B cell (primary cell): ENCODE results near the gene OR1K1. TPM values are rescaled to one million over a fixed set of nuclear protein-coding genes. Genes with fewer than 3 reads are reported as not detected.

Experiments
- ATAC-seq: fragments of 200-7000 bp; cut with Tn5 transposase; one replicate; pipeline ENCODE4 v1.10.0; 2021; ENCODE audit warnings: low read depth, mild to moderate bottlenecking, moderate number of reproducible peaks, moderate library complexity
- CTCF ChIA-PET: fragments of 350-600 bp; sonication (Branson Sonifier 250); formaldehyde crosslinking; loops from one replicate; lab custom pipeline; 2021; ENCODE audit warnings: antibody characterized with exemption, inconsistent platforms; lab: Charles Lee
- POLR2A ChIA-PET: fragments of 350-600 bp; sonication (Branson Sonifier 250); formaldehyde crosslinking; loops from one replicate; lab custom pipeline; 2021; ENCODE audit warnings: antibody characterized with exemption; lab: Charles Lee
- DNase-seq: peaks from one replicate; pipeline ENCODE4 v3.0.0; 2013
- H2AFZ ChIP-seq: 2 replicates; pipeline ENCODE4 v1.6.1; 2012; ENCODE audit warnings: mild to moderate bottlenecking, low read depth, low read length; ENCODE audit not compliant: insufficient read depth, poor library complexity, severe bottlenecking
- H3K27ac ChIP-seq, 2 donors: 1 replicate in 1 of 2; 2 replicates in 1 of 2; pipeline ENCODE4 v1.5.1; 2012 to 2013; ENCODE audit warnings: low read length in 2 of 2, mild to moderate bottlenecking in 2 of 2, moderate library complexity in 1 of 2
- H3K27me3 ChIP-seq, 4 experiments: fragments of 200-600 bp in 1 of 4; sonication (generic) in 1 of 4; replicated peaks in 1 of 4; 1 replicate in 2 of 4; 2 replicates in 2 of 4; pipeline versions ENCODE4 v1.6.1 to v1.7.0; 2013 to 2016; ENCODE audit warnings: low read length in 3 of 4, mild to moderate bottlenecking in 2 of 4, mixed read lengths in 1 of 4, moderate library complexity in 1 of 4; ENCODE audit not compliant: insufficient read depth in 4 of 4, control insufficient read depth in 3 of 4; ENCODE audit errors: control extremely low read depth in 1 of 4
- H3K36me3 ChIP-seq, 2 experiments: replicated peaks in 1 of 2; 1 replicate in 1 of 2; 2 replicates in 1 of 2; pipeline versions ENCODE4 v1.6.1 to v1.7.1; 2013; ENCODE audit warnings: low read length in 1 of 2; ENCODE audit not compliant: insufficient read depth in 2 of 2, control insufficient read depth in 1 of 2; ENCODE audit errors: control extremely low read depth in 1 of 2, extremely low read depth in 1 of 2
- H3K4me1 ChIP-seq, 2 donors: fragments of 200-600 bp in 1 of 2; sonication (generic) in 1 of 2; 1 replicate in 1 of 2; 2 replicates in 1 of 2; pipeline versions ENCODE4 v1.5.1 to v1.6.1; 2013 to 2017; ENCODE audit warnings: low read length in 2 of 2; ENCODE audit not compliant: control insufficient read depth in 2 of 2, insufficient read depth in 2 of 2
- H3K4me2 ChIP-seq: replicated peaks from 2 replicates; pipeline ENCODE3; 2012; ENCODE audit warnings: mild to moderate bottlenecking, low read depth, low read length; ENCODE audit not compliant: poor library complexity, severe bottlenecking
- H3K4me3 ChIP-seq, 5 experiments: fragments of 200-600 bp in 1 of 5; sonication (generic) in 1 of 5; 1 replicate in 3 of 5; 2 replicates in 2 of 5; pipeline versions ENCODE4 v1.5.1 to v1.7.0; 2011 to 2016; ENCODE audit warnings: low read length in 4 of 5, mild to moderate bottlenecking in 4 of 5, low read depth in 2 of 5, control low read depth in 1 of 5, moderate library complexity in 1 of 5; ENCODE audit not compliant: insufficient read depth in 1 of 5; ENCODE audit errors: control extremely low read depth in 1 of 5, extremely low read depth in 1 of 5
- H3K79me2 ChIP-seq: fragments of 200-600 bp; sonication (generic); one replicate; pipeline ENCODE4 v1.6.0; 2016; ENCODE audit warnings: low read length; ENCODE audit not compliant: control insufficient read depth, insufficient read depth
- H3K9ac ChIP-seq: fragments of 200-600 bp; sonication (generic); 2 replicates; pipeline ENCODE4 v1.6.1; 2017; ENCODE audit warnings: mild to moderate bottlenecking, low read length, moderate library complexity
- H3K9me3 ChIP-seq, 3 donors: one replicate each; pipeline versions ENCODE4 v1.6.1 to v1.7.1; 2013; ENCODE audit warnings: low read length in 2 of 3; ENCODE audit not compliant: control insufficient read depth in 2 of 3, insufficient read depth in 1 of 3; ENCODE audit errors: control extremely low read depth in 1 of 3
- H4K20me1 ChIP-seq: 2 replicates; pipeline ENCODE4 v1.6.0; 2012; ENCODE audit warnings: mild to moderate bottlenecking, low read length; ENCODE audit not compliant: insufficient read depth, control insufficient read depth, poor library complexity, severe bottlenecking
- H3K27ac Mint-ChIP-seq: one replicate; pipeline ENCODE4 v1.8.0; 2021; ENCODE audit warnings: mixed read lengths
- H3K27me3 Mint-ChIP-seq: one replicate; pipeline ENCODE4 v1.8.0; 2021; ENCODE audit warnings: mixed read lengths
- H3K4me1 Mint-ChIP-seq: one replicate; pipeline ENCODE4 v1.8.0; 2021; ENCODE audit warnings: mixed read lengths
- H3K4me3 Mint-ChIP-seq: one replicate; pipeline ENCODE4 v1.8.0; 2021; ENCODE audit warnings: mixed read lengths
- H3K9me3 Mint-ChIP-seq: one replicate; pipeline ENCODE4 v1.8.0; 2022; ENCODE audit warnings: mixed read lengths; ENCODE audit not compliant: insufficient read depth
- CTCF ChIP-seq: fragments of 200-600 bp; IDR thresholded peaks from one replicate; pipeline ENCODE4 v1.8.0; 2022; ENCODE audit warnings: antibody characterized with exemption, mild to moderate bottlenecking
- EZH2 ChIP-seq: IDR thresholded peaks from 2 replicates; pipeline ENCODE4 v1.6.1; 2012; ENCODE audit warnings: borderline replicate concordance, low read depth, mild to moderate bottlenecking, moderate library complexity, low read length; ENCODE audit not compliant: insufficient read depth, poor library complexity, severe bottlenecking
- WGBS: methylation state at CpG from one replicate; pipeline ENCODE4 v1.1.5; 2013; ENCODE audit warnings: missing lambda C conversion rate; ENCODE audit not compliant: insufficient coverage; 5-methylcytosine and 5-hydroxymethylcytosine counted together
- intact Hi-C: fragments of 100-400 bp; cut with micrococcal nuclease; formaldehyde crosslinking; loops from one replicate; pipeline ENCODE4 v1.10.0; 2022
- polyA plus RNA-seq: library from polyadenylated mRNA; depleted of rRNA; stranded (reverse); fragments of >200 nt; gene quantifications from 2 replicates; pipeline ENCODE4 v1.2.3, GENCODE V29; 2012
- total RNA-seq, 2 donors: library from RNA; stranded (reverse); fragments of 120-200 nt in 1 of 2; gene quantifications; 1 replicate in 1 of 2; 2 replicates in 1 of 2; pipeline versions ENCODE4 v1.2.3 to v1.2.4, GENCODE V29; 2013 to 2022

OR1K1 gene
- total and polyA plus RNA-seq, 2 donors (not counting 1 experiment from before 2014, with no cell fraction given), result not detected

GRCh38 chr9:122832194-122832593 is 32.3 kb downstream of the OR1K1 start:
- H3K4me1 Mint-ChIP-seq, result peaks cover 17% of the 10 kb centered on the region
- WGBS, result 95% methylated on average over 3 of the region's 3 CpGs
- peaks cover 9 to 20% of the 10 kb centered on the region in 2 donors for H3K4me1 ChIP-seq
- no peaks in the 10 kb centered on the region for H3K27me3 ChIP-seq
- no peaks in the 10 kb centered on the region for H3K9me3 Mint-ChIP-seq
- ChIA-PET CTCF (interaction anchor here (0.7 to 1.2 kb wide), 2 partner anchors 22 to 522 kb away, joined by 3 to 4 read pairs; no protein-coding TSS in a partner anchor), POLR2A (no interaction called here)
- no peak for TF ChIP-seq CTCF
- TF ChIP-seq EZH2, result no peak
- H3K4me2 ChIP-seq, result no peak overlapping the region
- H3K4me3 Mint-ChIP-seq, result no peak overlapping the region
- no peaks in the 10 kb centered on the region for H3K27me3 Mint-ChIP-seq
- no peak overlapping the region for H3K9ac ChIP-seq
- intact Hi-C loops, result no loop called here
- no peak overlapping the region for H3K4me3 ChIP-seq
- DNase-seq (no peak), ATAC-seq (no peak)
- H3K27ac ChIP-seq, result no peak overlapping the region
- no peaks in the 10 kb centered on the region for H3K36me3 ChIP-seq
- no peak overlapping the region for H3K27ac Mint-ChIP-seq
- peaks cover 7% of the 10 kb centered on the region for H4K20me1 ChIP-seq
- peaks cover 17% of the 10 kb centered on the region for H3K79me2 ChIP-seq
- H3K9me3 ChIP-seq, result no peaks in the 10 kb centered on the region
- peak overlapping the region; percentile 22 for H2AFZ ChIP-seq

- intact Hi-C loops, result no loop called here
- no peak overlapping the region for H3K4me3 ChIP-seq
- TF ChIP-seq CTCF, result no peak
- no peak for TF ChIP-seq EZH2
- peaks cover 7 to 8% of the 10 kb centered on the region in 2 donors for H3K4me1 ChIP-seq
- CTCF ChIA-PET, result interaction anchor here (0.9 to 1.8 kb wide), 3 partner anchors 9 to 155 kb away, joined by 3 to 8 read pairs (median 3); no protein-coding TSS in a partner anchor
- no peaks in the 10 kb centered on the region for H4K20me1 ChIP-seq
- Mint-ChIP-seq H3K4me1 (peaks cover 8% of the 10 kb centered on the region), H3K4me3 (peak overlapping the region; percentile 37), H3K27me3 (no peaks in the 10 kb centered on the region), H3K9me3 (no peaks in the 10 kb centered on the region), H3K27ac (no peak overlapping the region)
- H3K9me3 ChIP-seq, result peaks cover 0 to 7% (median 0%) of the 10 kb centered on the region in 3 donors
- no peaks in the 10 kb centered on the region for H3K36me3 ChIP-seq
- ATAC-seq (no peak), DNase-seq (peak; percentile 10)
- no peaks in the 10 kb centered on the region for H3K27me3 ChIP-seq
- no peak overlapping the region for H3K9ac ChIP-seq
- peak overlapping the region; percentile 55 for H3K4me2 ChIP-seq
- no peaks in the 10 kb centered on the region for H3K79me2 ChIP-seq
- H2AFZ ChIP-seq, result peak overlapping the region; percentile 63
- H3K27ac ChIP-seq, result no peak overlapping the region
- POLR2A ChIA-PET, result no interaction called here
- WGBS, result 0% methylated on average over 2 of the region's 4 CpGs
Observed at GRCh38 chr9:122835313-122835731, 35.4 kb downstream of the OR1K1 start.
